ELF-1 (cell line): ENCODE results near the gene MBL2.

Source experiments
- DNase-seq: peaks from one replicate; pipeline ENCODE4 v3.0.0-alpha.2; 2016; ENCODE audit warnings: low read depth, low spot score

The MBL2 gene

GRCh38 chr10:52771534-52772445, 794 bp downstream of the MBL2 start:
- no peak for DNase-seq

GRCh38 chr10:52770904-52771303, 1.7 kb downstream of the MBL2 start:
- DNase-seq = no peak

- no peak for DNase-seq
Observed at GRCh38 chr10:52769966-52770365, 2.6 kb downstream of the MBL2 start.

- no peak for DNase-seq
Observed at GRCh38 chr10:52768001-52768532, 4.5 kb downstream of the MBL2 start.

GRCh38 chr10:52762088-52762487, 10.5 kb downstream of the MBL2 start:
- DNase-seq = no peak

GRCh38 chr10:52759154-52759553, 13.4 kb downstream of the MBL2 start:
- no peak for DNase-seq

GRCh38 chr10:52758406-52758805, 14.2 kb downstream of the MBL2 start:
- no peak for DNase-seq

- no peak for DNase-seq
Observed at GRCh38 chr10:52757773-52758172, 14.8 kb downstream of the MBL2 start.

GRCh38 chr10:52756966-52757365, 15.6 kb downstream of the MBL2 start:
- no peak for DNase-seq

- no peak for DNase-seq
Observed at GRCh38 chr10:52756295-52756694, 16.3 kb downstream of the MBL2 start.

GRCh38 chr10:52755297-52756062, 17.1 kb downstream of the MBL2 start:
- DNase-seq = no peak

- DNase-seq = no peak
Observed at GRCh38 chr10:52752801-52753445, 19.7 kb downstream of the MBL2 start.

GRCh38 chr10:52752261-52752660, 20.3 kb downstream of the MBL2 start:
- no peak for DNase-seq

- no peak for DNase-seq
Observed at GRCh38 chr10:52751337-52751736, 21.2 kb downstream of the MBL2 start.

- no peak for DNase-seq
Observed at GRCh38 chr10:52750629-52751028, 22.0 kb downstream of the MBL2 start.

- DNase-seq = no peak
Observed at GRCh38 chr10:52747694-52748093, 24.9 kb downstream of the MBL2 start.

- no peak for DNase-seq
Observed at GRCh38 chr10:52746169-52746568, 26.4 kb downstream of the MBL2 start.

- no peak for DNase-seq
Observed at GRCh38 chr10:52744057-52744805, 28.4 kb downstream of the MBL2 start.

- no peak for DNase-seq
Observed at GRCh38 chr10:52742731-52743130, 29.9 kb downstream of the MBL2 start.

GRCh38 chr10:52741851-52742250, 30.7 kb downstream of the MBL2 start:
- DNase-seq = no peak
